Left kidney (tissue), 2 donors: ENCODE measurements around the gene MTG1. TPM values are rescaled to one million over a fixed set of nuclear protein-coding genes. Genes with fewer than 3 reads are reported as not detected.
"Not testable (repeated sequence)": the region's sequence is repeated elsewhere in the genome, so short reads cannot be mapped to it uniquely, and the experiment has no call there.

Source experiments
- DNase-seq: peaks from one replicate; pipeline ENCODE4 v3.0.0-alpha.2; 2013
- polyA plus RNA-seq: library from polyadenylated mRNA; unstranded; fragments of 120-200 nt; gene quantifications from one replicate; pipeline ENCODE4 v1.2.1, GENCODE V29; 2013; ENCODE audit not compliant: insufficient read length

Gene MTG1
- polyA plus RNA-seq, 1 donor = 75.2 TPM

GRCh38 chr10:133422223-133422806, 28.4 kb downstream of the MTG1 start:
- no peak for DNase-seq

DNA sequence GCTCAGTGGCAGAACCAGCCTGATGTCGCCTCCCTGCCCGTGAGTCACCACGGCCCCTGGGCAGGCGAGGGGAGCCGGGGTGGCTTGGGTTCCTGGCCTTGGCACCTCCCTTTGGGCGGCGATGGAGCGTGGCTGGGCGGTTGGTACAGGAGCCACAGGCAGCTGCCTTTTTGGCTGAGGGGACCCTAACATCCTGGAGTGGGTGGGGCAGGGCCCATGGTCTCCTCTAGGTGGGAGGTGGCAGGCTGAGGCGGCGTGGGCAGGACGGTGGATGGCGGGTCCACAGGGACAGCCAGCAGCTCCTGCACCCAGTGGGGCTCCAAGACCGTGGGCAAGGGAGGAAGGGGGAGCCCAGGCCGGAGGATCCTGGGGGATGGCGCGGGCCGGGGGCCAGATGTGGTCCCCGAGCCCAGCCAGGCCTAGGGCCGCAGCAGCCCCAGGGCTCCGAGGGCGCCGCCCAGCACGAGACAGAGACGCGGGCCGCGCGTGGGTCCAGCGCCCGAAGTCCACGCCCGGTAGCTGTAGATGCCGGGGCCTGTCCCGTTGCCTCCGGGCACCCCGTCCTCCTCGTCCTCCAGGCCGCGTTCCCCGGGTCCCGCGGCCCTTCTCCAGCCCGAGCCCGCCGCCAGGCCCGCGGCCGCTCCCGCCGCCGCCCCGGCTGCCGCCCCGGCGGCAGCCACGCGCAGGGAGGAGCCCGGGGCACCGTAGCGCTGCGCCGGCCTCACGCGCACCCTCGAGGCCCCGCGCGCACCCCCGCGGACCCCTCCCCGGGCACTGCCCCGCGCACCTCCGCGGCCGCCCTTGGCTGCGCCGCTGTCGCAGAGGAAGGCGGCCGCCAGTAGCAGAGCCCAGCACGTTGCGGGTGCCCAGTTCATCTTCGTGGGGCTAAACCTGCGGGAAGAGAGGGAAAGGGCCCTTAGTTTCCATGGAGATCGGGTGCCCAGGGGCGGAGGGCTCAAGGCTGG, 29.1 kb downstream of the MTG1 start:
- DNase-seq = no peak

DNA sequence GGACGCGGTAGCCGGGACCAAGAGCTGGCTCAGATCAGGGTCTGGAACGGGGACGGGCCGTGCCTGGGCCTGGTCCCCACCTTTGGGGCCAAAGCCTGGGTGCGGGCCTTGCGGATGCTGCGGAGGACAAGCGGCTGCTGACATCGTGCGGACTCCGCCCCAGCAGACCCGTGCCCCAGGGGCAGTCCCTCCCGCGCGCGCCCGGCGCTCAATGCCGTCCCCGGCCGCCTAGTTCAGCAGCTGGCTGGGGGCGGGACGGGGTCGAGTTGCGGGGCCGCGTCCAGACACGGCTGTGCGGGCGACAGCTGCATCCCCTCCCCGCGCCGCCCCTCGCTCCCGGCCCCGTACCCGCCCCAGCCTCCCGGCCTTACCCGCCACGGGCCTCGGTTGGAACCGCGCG, 30.1 kb downstream of the MTG1 start:
- DNase-seq = not testable (repeated sequence)

DNA sequence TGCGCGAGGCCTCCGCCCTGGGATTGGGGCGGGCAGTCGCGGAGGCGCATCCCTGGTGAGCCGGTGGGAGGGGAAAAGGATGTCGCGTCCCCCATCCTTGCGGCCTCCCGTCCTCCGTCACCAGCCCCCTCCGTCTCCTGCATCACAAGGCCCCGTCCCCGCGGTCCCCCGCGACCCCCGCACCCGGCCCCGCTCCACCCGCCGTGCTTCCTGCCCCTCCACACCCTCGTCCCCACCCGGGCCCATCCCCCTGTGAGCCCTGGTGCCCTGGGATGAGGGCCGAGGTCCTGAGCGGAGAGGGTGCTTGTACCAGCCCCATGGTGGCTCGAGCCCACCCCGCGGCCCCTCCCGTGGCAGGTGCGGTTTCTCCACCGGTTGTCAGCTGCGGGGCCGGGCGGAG, 30.6 kb downstream of the MTG1 start, which contains the start of gene SPRN:
Gene SPRN (minus strand): TSS at position 25 of the 400 bp plus-strand sequence. CDS start 944 bp downstream, outside the sequence.
- not testable (repeated sequence) for DNase-seq

GRCh38 chr10:133429571-133429970, 35.6 kb downstream of the MTG1 start:
- not testable (repeated sequence) for DNase-seq

GRCh38 chr10:133431888-133432613, 38.1 kb downstream of the MTG1 start:
- not testable (repeated sequence) for DNase-seq

DNA sequence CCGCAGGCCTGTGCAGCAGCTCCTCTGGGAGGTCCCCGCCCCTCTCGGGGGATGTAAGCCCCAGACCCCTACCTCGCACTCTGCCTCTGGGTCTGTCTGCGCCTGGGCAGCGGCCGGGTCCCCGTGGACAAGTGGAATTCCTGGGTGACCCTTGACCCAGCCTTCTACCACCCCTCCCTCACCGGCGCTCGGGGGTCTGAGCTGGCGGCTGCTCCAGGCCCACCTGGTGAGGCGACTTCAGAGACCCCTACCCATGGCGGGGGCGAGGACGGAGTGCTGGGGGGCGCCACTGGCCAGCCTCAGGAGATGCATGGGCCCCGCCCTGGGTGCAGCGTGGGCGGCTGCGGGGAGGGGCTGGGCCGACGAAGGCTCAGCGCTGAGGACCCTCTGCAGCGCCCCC, 38.8 kb downstream of the MTG1 start:
- DNase-seq = not testable (repeated sequence)

DNA sequence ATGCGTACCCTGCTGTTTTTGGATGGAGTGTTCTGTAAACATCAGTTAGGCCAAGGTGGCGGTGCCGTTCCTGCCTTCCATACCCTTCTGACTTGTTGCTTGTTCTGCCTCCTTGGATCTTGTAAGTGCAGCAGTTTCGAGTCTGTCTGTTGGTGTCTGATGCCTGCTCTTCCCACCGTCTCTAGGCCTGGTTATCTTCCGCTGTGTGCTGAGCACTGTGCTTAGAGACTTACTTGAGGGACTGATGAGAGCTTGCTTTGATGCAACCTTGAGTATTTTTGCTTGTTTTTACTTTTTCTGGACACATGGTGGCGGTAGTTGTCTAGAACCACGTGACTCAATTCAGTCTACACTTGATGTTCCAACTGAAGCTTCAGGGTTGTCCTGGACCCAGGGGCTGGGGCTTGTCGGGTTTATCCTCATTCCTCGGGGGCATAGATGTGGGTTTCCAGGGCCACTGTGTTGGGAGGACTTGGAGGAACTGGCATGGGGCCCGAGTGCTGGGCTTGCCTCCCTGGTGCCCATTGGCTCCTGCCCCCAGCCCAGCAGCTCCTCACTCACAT, 44.8 kb downstream of the MTG1 start:
- no peak for DNase-seq

DNA sequence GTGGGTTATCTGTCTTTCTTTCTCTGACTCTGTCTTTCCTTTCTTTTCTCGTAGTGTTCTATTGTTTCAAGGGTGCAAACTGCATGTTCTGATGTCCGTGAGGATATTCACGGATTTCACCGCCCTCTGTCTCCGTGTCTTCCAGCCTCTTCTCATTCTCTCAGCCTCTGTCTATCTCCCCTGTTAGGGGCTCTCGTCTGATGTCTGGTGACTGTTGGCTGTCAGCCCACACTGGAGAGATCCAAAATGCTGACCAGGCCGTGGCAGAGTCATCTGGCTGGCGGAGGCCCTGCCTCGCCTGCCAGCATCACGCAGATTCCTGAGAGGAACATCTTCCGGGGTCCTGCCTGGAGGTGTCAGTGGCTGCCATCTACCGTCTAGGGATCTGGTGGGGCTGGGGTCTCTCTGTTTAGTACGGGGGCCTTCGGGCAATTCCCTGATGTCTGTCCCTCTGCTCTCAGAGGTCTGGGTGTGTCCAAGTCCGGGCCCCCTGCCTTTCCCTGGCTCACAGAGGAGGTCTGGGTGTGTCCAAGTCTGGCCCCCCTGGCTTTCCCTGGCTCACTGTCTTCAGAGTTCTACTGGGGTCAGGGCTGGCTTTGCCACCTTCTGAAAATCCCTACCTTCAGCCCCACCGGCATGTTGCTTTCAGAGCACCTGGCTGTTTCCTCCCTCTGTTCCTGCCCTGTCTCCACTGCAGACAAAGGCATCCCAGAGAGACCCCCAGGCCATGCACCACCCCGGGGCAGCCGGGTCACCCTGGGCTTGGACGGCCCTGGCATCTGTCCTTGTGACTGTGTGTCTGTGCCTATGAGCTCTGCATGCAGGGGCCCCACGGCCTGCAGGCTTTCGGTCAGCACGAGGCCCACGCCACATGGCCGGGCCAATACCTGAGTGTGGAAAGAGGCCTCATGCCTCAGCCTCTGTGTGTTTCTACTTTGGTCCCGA, 45.8 kb downstream of the MTG1 start:
- DNase-seq = no peak

GRCh38 chr10:133440633-133441285, 46.8 kb downstream of the MTG1 start:
- no peak for DNase-seq

DNA sequence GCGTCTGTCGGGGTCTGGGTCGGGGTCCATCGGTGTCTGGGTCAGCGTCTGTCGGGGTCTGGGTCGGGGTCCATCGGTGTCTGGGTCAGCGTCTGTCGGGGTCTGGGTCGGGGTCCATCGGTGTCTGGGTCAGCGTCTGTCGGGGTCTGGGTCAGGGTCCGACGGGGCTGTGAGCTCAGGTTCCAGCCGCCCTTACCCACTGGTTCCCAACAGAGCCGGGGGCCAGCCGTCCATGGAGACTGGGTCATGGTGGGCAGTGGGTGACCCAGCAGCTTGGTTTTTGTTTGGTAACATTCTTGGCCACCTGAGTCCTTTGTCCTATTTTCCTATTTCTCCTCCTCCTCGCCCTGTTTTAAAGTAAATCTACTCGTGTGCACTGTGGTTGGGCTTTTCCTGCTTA, 47.4 kb downstream of the MTG1 start:
- not testable (repeated sequence) for DNase-seq

DNA sequence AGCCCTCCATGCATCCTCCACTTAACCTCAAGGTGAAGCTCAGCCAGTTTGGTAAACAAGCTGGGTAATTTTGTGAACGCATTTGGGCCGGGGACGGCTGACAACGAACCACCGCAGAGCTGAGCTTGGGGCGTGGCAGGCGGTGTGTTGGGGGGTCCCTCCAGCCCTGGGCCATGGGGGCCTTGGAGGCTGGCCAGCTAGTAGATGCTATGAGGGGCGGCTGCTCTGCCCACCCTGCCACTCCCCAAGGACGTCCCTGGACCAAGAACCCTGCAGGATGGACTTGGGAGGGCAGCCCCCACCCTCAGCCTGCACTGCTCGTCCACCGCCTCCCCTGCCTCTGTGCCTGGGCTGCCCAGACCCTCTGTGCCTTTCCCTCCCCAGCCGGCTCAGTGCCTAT, 47.8 kb downstream of the MTG1 start:
- DNase-seq = no peak

GRCh38 chr10:133442191-133442966, 48.4 kb downstream of the MTG1 start:
- no peak for DNase-seq

- DNase-seq = no peak
These were observed 49.3 kb downstream of the MTG1 start for GRCh38 chr10:133442967-133443924.

DNA sequence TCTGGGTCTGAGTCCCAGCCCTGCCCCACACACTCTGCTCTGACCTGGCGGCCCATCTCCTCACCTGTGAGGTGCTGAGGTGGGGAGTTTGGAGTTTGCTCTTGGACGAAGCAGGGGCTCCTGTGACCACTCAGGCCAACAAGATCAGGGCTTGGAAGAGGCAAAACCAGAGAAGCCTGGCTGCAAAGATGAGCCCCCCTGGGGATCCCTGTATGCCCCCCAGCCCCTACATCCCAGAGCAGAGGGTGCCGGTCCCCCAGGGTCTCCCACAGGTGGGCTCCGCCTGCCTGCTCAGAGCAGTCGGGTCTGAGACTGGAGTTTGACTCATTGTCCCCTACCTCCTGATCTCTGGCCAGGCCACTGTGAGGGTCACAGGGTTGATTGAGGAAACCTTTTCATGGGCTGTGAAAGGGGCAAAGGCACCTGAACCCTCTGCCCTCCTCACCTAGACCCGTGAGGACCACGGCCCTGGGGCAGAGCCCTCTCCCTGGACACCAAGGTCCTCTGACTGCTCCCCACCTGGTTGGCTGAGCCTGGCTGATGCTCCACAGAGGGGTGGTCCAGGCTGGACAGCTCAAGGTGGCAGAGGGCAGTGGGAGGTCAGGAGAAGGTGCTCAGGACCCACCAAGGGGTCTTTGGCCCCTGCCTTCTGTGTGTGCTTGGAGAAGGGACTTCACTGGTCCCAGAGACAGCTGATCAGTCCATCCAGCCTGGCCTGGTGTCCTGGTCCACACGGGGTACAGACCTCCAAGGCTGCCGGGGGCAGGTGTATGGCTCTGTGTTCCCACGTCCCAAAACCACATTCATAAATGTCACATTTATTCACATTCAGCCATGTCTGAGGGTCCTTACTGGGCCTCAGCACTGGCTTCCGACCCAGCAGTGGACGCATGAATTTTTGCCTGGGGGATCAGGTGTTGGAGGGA, 50.6 kb downstream of the MTG1 start:
- DNase-seq = no peak

DNA sequence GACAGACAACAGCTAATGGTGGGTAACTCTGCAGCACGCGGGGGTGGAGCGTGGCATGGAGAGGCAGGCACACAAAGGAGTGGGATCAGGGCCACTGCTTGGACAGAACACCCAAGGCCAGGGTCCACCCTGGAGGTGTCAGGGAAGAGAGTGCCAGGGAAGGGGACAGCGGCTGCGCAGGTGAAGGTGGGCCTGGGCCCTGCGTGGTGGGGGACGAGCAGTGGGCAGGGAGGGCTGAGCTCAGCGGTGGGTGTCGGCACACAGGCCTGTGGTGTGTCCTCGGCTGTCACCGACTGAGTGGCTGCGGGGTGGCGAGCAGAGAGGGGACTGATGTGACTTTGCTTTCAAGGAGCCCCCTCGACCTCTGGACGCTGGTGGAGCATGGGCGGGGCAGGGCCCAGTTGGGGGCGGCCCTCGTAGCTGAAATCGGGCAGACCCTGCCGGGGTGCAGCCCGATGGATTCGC, 51.3 kb downstream of the MTG1 start:
- no peak for DNase-seq
